Measurements from ENCODE around the gene RAD18.

GRCh38 chr3:8863891-8864290 is 99.4 kb downstream of the RAD18 start:
- TF ChIP-seq SAFB2 (IDR thresholded peaks at IDR 0.05; ENCODE audit: borderline replicate concordance, low read depth, low read length, severe bottlenecking) (no peak), HEY1 (CRISPR knock-in tag; IDR thresholded peaks at IDR 0.05; ENCODE audit: borderline replicate concordance) (no peak), ELF4 (CRISPR knock-in tag; IDR thresholded peaks at IDR 0.05) (no peak), FOXK2 (conservative IDR thresholded peaks at IDR 0.05 in 1 of 2, IDR thresholded peaks at IDR 0.05 in 1 of 2; ENCODE audit: low read depth in 2 of 2) (no peak), PATZ1 (CRISPR knock-in tag; IDR thresholded peaks at IDR 0.05; ENCODE audit: borderline replicate concordance) (no peak), CTCF (IDR thresholded peaks at IDR 0.05 in 2 of 3, conservative IDR thresholded peaks at IDR 0.05 in 1 of 3; ENCODE audit: insufficient read depth in 2 of 3, low read depth in 1 of 3, low read length in 3 of 3) (no peak), BCL6 (CRISPR knock-in tag; IDR thresholded peaks at IDR 0.05) (no peak), TAF1 (IDR thresholded peaks at IDR 0.05; ENCODE audit: control insufficient read depth, extremely low read depth, insufficient read depth, low read length, severe bottlenecking) (no peak)
